PC-9 (cell line): ENCODE results near the gene PRKCB.

ENCODE experiments used
- CTCF ChIP-seq: fragments of 200-600 bp; sonication (generic); conservative IDR thresholded peaks from 2 replicates; pipeline ENCODE4 v1.6.1; 2017; ENCODE audit warnings: mixed run types, antibody characterized with exemption, mild to moderate bottlenecking, moderate library complexity
- EZH2 ChIP-seq: fragments of 200-600 bp; sonication (generic); IDR thresholded peaks from 2 replicates; pipeline ENCODE4 v1.8.0; 2017; ENCODE audit warnings: antibody characterized with exemption, low read depth

- TF ChIP-seq EZH2 (no peak), CTCF (no peak)
Observed at GRCh38 chr16:23877107-23878070, 41.6 kb downstream of the PRKCB start.
